ENCODE results near the gene CALML5.

The CALML5 gene

DNA sequence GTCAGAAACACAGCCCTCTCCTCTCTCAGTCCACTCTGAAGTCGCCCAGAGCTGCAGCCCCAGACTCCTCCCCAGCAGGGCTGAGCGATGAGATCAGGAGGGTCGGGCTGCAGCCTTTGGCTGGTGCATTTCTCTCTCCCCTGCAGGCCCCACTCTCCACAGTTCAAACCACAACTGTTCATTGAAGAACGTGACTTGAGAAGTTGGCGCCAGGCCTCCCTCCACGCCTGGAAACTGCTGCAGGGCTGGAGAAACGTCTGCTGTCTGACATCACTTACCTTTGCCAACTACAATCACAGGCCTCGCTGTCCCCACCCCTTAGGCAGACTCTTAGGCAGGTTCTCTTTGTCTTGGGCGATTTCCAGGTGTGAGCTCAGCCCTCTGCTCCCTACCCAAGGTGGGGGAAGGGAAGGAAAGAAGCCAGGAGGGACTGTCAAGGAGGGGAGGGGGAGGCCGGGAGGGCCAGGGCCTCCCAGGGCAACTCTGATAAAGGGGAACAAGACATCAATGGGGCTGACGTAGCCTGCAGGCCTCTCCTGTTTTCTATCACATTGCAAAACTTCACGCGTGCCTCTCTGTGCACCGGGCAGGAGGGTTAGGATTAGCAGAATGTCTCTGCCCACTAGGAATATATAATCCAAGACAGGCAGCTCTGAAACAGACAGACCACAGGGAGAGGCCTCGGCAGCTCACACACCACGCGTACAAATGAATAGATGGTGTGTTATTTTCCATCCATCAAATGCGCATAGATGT is 32.7 kb downstream of the CALML5 start:
- Mint-ChIP-seq H3K9me3 (no peaks in the 10 kb centered on the region), H3K4me3 (no peak overlapping the region), H3K4me1 (ENCODE audit: low read depth) (peaks cover 3% of the 10 kb centered on the region), H3K27ac (no peak overlapping the region), H3K27me3 (no peaks in the 10 kb centered on the region), H3K36me3 (ENCODE audit: low read depth) (no peaks in the 10 kb centered on the region)
- DNase-seq = no peak

DNA sequence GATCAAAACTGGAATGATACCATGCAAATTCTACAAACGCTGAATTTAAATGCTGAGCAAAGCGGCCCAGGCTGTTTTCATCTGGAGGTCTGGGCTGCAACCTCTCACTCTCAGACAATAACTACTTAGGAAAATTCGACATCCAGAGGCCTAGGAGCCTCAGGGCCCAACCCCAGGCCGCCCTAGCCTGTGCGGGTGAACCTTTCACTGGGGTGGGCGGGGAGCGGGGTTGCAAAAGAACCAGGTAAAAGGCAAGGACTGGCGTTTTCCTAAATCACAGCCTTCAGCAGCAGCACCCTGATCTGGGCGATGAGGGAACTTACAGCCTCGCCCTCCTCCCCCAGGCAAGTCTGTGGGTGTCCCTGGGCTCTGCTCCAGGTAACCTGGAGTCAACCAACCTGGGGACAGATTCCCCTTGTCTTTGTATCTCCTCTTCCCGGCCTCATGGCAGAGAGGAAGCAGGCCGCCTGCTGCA is 33.4 kb downstream of the CALML5 start:
- Mint-ChIP-seq H3K4me3 (no peak overlapping the region), H3K4me1 (ENCODE audit: low read depth) (peaks cover 3% of the 10 kb centered on the region), H3K9me3 (no peaks in the 10 kb centered on the region), H3K27ac (no peak overlapping the region), H3K36me3 (ENCODE audit: low read depth) (no peaks in the 10 kb centered on the region), H3K27me3 (no peaks in the 10 kb centered on the region)
- DNase-seq = no peak

DNA sequence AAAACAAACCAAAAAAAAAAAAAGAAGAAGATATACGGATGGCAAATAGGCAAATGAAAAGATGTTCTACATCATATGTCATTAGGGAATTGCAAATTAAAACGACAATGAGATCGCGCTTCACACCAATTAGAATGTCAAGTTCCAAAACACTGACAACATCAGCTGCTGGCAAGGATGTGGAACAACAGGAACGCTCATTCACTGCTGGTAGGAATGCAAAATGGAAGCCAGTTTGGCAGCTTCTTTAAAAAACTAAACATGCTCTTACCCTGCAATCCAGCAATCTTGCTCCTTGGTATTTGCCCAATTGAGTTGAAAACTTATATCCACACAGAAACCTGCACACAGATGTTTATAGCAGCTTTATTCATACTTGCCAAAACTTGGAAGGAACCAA is 34.8 kb downstream of the CALML5 start:
- H3K4me3 Mint-ChIP-seq = no peak overlapping the region
- no peak overlapping the region for H3K27ac Mint-ChIP-seq
- H3K9me3 Mint-ChIP-seq = no peaks in the 10 kb centered on the region
- no peak for DNase-seq
- H3K27me3 Mint-ChIP-seq = no peaks in the 10 kb centered on the region
- peaks cover 3% of the 10 kb centered on the region for H3K4me1 Mint-ChIP-seq (ENCODE audit: low read depth)
- H3K36me3 Mint-ChIP-seq (ENCODE audit: low read depth) = peaks cover 10% of the 10 kb centered on the region

DNA sequence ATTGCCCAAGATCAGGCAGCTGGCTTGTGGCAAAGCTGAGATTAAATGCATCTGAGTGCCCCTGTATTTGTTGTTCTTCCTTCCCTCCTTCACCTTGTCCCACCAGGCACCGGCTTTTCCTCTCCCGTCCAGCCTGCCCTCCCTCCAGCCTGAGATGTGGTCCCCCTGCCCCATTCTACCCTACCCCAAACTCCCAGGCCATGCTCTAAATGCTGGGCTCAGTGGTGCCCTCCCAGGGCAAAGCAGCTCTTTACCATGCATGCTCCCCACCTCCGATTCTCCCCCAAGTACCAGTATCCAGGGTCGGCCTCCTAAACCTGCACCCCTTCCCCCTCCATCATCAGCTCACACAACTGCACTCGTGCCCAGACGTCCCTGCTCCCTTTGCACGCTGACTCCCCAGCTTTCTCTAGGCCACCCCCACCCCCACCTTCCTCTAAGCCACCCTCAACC is 36.5 kb downstream of the CALML5 start:
- Mint-ChIP-seq H3K9me3 (no peaks in the 10 kb centered on the region), H3K27ac (no peak overlapping the region), H3K4me1 (ENCODE audit: low read depth) (peaks cover 10% of the 10 kb centered on the region), H3K27me3 (no peaks in the 10 kb centered on the region), H3K36me3 (ENCODE audit: low read depth) (peaks cover 25% of the 10 kb centered on the region), H3K4me3 (no peak overlapping the region)
- no peak for DNase-seq

DNA sequence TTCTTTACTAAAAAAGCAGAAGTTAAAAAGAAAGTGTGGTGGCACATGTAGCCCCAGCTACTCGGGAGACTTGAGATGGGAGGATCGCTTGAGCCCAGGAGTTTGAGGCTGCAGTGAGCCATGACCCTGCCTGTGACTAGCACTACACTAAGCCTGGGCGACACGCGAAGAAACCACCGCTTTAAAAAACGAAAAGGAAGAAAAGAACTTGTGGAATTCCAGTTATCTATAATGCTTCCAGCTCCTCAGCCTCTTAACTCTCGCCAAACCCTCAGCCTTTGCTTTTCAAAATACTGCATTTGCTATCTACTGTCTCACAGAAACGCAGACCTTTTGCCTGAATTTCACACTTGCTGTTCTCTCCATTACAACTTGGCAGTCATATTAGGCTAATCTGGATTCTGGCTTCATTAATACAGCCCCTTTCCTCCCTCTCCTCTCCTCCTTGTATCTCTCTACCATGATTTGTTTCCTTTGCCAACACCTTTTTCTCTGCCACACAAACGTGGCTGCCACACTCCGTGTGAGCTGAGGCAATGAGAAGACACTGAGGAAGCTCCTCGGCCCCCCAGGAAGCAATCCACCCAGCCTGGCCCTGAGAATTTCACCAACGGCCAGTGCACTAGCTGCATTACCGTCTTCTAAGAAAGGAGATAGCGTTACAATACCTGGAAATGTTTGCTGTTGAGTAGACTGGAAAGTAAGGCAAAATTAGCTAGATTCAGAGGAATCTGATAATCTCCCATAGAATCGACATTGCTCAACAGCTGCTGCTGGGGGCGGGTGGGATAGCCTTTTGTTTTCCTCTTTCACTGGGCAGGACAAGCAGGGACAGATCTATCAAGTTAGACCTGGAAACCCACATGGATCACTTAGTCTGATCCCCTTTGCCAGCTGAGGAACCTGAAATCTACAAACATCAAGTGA is 37.2 kb downstream of the CALML5 start:
- Mint-ChIP-seq H3K27me3 (no peaks in the 10 kb centered on the region), H3K4me1 (ENCODE audit: low read depth) (peaks cover 12% of the 10 kb centered on the region), H3K9me3 (no peaks in the 10 kb centered on the region), H3K4me3 (no peak overlapping the region), H3K27ac (no peak overlapping the region), H3K36me3 (ENCODE audit: low read depth) (peaks cover 29% of the 10 kb centered on the region)
- no peak for DNase-seq

DNA sequence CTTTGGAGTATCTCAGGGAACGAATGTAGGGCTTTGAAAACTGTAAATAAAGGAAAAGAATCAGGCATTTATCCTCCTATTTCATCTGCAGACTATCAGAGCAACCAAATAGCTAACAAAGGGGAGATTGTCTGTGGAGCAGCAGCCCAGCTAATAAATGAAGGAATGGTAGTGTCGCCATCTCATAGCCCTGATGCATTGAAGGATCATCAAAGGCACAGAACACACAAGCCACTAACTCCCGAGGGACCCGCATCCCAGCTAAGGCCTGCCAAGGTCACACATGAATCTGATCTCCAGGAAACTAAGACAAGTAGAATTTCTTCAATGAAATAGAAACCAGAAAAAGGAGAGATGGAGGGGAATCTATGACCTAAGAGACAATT is 38.2 kb downstream of the CALML5 start:
- no peak overlapping the region for H3K27ac Mint-ChIP-seq
- no peak for DNase-seq
- no peak overlapping the region for H3K4me3 Mint-ChIP-seq
- H3K4me1 Mint-ChIP-seq (ENCODE audit: low read depth) = peaks cover 11% of the 10 kb centered on the region
- no peaks in the 10 kb centered on the region for H3K27me3 Mint-ChIP-seq
- H3K9me3 Mint-ChIP-seq = no peaks in the 10 kb centered on the region
- peaks cover 39% of the 10 kb centered on the region for H3K36me3 Mint-ChIP-seq (ENCODE audit: low read depth)

DNA sequence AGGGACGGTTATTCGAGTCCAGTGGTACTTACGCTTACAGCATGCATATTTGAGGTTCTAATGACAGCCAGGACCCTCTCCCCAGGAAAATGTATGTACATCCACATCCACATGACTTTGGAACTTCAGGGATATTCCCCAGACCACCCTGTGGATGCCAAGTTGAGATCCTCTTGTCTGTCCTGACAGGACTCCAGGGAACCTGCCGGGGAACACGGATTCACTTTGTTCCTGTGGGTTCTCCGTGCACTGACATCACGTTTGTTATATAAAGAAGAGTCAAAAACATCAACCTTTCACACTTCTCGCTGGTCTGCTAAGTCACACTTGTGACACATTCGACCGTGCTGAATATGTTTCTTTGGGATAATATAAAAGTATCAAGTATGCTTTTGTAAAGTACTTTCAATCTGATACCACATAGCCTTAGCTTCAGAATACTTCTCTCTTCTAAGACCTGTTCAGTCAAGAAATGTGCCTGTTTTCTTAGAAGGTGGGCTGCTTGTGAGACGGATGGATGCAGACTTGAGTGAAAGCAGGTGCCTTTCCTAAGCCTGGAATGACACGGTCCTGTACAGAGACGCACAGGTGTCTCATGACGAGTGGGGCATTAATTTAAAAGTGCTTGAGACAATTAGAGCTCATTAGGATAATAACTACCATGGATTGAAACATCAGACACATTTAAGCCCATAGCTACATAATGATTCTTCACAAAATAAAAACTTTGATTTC is 38.7 kb downstream of the CALML5 start:
- DNase-seq = no peak
- Mint-ChIP-seq H3K4me1 (ENCODE audit: low read depth) (peaks cover 11% of the 10 kb centered on the region), H3K4me3 (no peak overlapping the region), H3K9me3 (no peaks in the 10 kb centered on the region), H3K36me3 (ENCODE audit: low read depth) (peaks cover 44% of the 10 kb centered on the region), H3K27ac (no peak overlapping the region), H3K27me3 (no peaks in the 10 kb centered on the region)

DNA sequence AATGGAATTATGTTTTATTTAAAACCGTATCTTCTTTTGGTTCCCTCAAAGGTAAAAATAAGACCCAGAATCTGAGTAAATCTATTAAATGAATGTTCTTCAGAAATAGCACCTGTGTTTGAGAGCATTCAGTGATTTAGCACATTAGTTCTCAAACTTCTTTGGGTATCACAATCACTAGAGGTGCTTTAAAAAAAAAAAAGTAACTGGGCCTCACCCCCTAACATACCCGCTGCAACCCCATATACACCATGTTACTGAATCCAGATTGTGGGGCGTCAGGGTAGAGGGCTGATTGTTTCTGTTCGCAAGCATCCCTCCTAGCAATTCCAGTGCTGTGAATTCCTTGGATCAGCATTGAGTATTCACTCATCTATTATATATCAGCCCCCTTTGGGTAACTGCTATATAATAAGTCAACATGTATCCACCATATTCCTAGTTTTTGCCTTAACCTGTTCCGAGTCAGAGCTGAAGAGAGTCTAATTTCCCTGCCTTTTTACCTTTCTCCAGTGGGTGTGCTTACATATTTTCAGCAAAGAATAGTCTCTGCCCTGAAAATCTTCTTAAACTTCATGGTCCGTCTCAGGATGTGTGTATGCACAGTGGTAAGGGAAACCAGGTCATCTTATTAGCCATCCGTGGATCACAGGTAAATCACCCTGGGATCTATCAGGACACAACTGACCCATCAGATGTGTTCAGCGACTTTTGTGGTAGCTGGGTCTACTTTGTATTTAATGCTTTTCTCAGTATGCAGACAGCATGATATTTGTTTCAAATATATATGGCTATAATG is 40.2 kb downstream of the CALML5 start:
- H3K4me1 Mint-ChIP-seq (ENCODE audit: low read depth) = peaks cover 11% of the 10 kb centered on the region
- H3K4me3 Mint-ChIP-seq = no peak overlapping the region
- H3K9me3 Mint-ChIP-seq = no peaks in the 10 kb centered on the region
- H3K27ac Mint-ChIP-seq = no peak overlapping the region
- no peak for DNase-seq
- H3K27me3 Mint-ChIP-seq = no peaks in the 10 kb centered on the region
- peaks cover 59% of the 10 kb centered on the region for H3K36me3 Mint-ChIP-seq (ENCODE audit: low read depth)

DNA sequence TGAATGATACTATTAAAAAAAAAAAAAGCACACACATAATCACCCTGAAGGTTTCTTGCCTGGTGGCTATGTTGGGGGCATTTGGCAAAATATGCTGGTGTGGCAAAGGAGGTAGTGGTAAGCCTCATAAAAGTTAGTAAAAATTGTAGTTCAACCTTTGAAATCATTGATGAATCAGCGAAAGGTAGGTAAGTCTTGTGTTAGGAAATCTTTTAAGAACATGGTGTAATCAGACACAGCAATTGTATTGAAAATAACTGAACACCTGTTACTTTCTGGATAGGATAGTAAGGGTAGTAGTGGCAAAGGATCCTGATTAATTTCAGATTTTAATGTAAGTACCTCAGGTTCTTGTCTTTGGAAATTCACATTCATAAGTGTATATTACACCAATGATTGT is 40.9 kb downstream of the CALML5 start:
- Mint-ChIP-seq H3K9me3 (no peaks in the 10 kb centered on the region), H3K27me3 (no peaks in the 10 kb centered on the region), H3K4me1 (ENCODE audit: low read depth) (peaks cover 11% of the 10 kb centered on the region), H3K36me3 (ENCODE audit: low read depth) (peaks cover 66% of the 10 kb centered on the region), H3K27ac (no peak overlapping the region), H3K4me3 (no peak overlapping the region)
- no peak for DNase-seq

DNA sequence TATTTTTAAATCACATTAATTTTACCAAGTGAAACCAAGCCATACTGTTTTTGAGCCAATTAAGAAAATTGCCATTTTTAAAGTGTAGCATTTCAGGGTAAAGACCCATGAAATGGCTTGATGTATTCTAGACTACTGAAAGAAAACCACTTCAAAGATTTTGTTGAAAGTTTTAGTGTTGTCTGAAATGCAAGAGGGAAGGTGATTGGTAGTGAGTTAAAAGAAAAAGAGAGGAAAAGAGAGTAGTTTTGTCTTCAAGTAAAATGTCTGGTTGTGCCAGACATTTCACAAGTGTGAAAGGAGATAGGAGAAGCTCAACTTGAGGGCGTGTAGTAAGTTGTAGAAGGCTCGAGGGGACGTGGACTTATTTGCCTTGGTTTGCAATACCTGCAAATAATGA is 41.6 kb downstream of the CALML5 start:
- Mint-ChIP-seq H3K36me3 (ENCODE audit: low read depth) (peaks cover 73% of the 10 kb centered on the region), H3K27me3 (no peaks in the 10 kb centered on the region), H3K9me3 (no peaks in the 10 kb centered on the region), H3K27ac (no peak overlapping the region), H3K4me3 (no peak overlapping the region), H3K4me1 (ENCODE audit: low read depth) (peaks cover 11% of the 10 kb centered on the region)
- no peak for DNase-seq

DNA sequence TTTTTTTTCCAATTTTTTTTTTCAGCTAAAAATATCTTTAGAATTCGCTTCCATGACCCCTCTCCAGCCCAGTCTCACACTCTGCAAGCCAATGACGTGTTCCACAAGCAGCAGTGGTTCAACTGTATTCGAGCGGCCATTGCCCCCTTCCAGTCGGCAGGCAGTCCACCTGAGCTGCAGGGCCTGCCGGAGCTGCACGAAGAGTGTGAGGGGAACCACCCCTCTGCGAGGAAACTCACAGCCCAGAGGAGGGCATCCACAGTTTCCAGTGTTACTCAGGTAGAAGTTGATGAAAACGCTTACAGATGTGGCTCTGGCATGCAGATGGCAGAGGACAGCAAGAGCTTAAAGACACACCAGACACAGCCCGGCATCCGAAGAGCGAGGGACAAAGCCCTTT is 42.8 kb downstream of the CALML5 start:
- H3K4me1 Mint-ChIP-seq (ENCODE audit: low read depth) = peaks cover 11% of the 10 kb centered on the region
- peaks cover 85% of the 10 kb centered on the region for H3K36me3 Mint-ChIP-seq (ENCODE audit: low read depth)
- no peaks in the 10 kb centered on the region for H3K9me3 Mint-ChIP-seq
- H3K27ac Mint-ChIP-seq = peak overlapping the region; percentile 41
- H3K4me3 Mint-ChIP-seq = no peak overlapping the region
- no peaks in the 10 kb centered on the region for H3K27me3 Mint-ChIP-seq
- DNase-seq = no peak

DNA sequence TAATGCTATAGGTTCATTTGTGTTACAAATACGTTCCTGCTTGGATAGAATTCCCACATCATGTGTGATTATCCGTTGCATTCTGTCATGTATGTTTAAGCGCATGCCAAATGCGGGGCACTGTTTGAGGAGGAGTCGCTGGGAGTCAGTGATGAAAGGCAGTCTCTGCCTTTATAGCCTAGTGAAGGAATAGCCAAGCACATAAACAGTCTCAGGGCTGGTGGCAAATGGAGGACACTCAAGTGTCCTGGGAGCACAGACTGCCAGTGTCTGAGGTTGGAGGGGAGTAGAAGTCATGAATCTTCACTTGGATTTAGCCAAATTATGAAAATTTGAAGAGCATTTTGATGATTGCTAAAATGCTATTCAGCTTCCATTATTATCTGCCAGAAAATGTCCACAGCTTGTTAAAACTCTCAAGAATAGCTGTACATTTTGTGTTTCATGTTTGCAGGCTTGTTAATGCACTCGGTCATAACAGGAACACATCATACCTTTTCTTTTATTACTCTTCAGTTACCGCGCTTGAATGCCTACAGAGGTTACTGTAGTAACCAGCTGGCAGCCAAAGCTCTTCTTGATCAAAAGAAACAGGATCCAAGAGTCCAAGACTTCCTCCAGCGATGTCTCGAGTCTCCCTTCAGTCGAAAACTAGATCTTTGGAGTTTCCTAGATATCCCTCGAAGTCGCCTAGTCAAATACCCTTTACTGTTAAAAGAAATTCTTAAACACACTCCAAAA is 45.5 kb downstream of the CALML5 start:
- Mint-ChIP-seq H3K4me3 (no peak overlapping the region), H3K27ac (no peak overlapping the region), H3K9me3 (no peaks in the 10 kb centered on the region), H3K36me3 (ENCODE audit: low read depth) (peaks cover 74% of the 10 kb centered on the region), H3K4me1 (ENCODE audit: low read depth) (peaks cover 20% of the 10 kb centered on the region), H3K27me3 (no peaks in the 10 kb centered on the region)
- no peak for DNase-seq

DNA sequence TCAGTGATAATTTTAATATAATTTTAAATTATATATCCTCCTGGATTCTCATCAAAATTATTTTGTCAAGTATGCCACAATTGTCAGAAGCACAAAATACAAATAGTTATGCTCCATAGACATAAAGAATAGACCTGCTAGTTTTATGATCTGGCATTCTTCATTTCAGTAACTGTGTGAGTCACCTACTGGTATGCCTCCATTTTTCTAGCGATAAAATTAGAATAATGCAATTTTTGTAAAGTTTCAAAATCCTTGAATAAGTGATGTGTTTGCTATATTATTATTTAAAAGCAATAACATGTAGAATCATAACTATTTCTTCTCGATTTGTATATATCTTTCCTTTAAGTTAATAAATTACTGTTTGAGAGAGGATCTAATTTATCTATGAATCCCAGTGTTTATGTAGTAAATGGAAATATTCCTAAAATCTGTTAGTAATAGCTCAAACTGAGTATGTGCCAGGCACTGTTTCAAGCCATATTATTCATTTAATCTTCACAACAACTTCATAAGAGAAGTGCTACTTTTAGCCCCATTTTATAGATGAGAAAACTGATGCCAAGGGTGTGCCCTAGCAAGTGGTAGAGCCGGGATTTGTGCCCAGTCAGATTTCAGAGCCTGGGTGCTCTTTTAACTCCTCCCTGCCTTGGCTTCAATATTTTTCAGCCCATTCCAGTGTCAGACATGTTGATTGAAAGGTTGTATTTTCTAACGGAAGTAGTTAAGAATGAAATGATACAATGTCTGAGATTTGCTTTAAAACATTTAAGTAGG is 48.6 kb downstream of the CALML5 start:
- no peak for DNase-seq
- Mint-ChIP-seq H3K27me3 (no peaks in the 10 kb centered on the region), H3K4me1 (ENCODE audit: low read depth) (peaks cover 38% of the 10 kb centered on the region), H3K27ac (no peak overlapping the region), H3K4me3 (no peak overlapping the region), H3K36me3 (ENCODE audit: low read depth) (peaks cover 47% of the 10 kb centered on the region), H3K9me3 (no peaks in the 10 kb centered on the region)

All from activated T-cell treated with anti-CD3 and anti-CD28 coated beads, Interleukin-2, amount 50 U/mL, for 24 hours (primary cell).